Measurements from ENCODE around the gene NPRL2. TPM values are rescaled to one million over a fixed set of nuclear protein-coding genes. Genes with fewer than 3 reads are reported as not detected.

The NPRL2 gene
- total and polyA plus RNA-seq, 2 of the 8 experiments (the other 6 are each of a cell fraction or from before 2014, with no cell fraction given) = 28.4 to 51.4 TPM

DNA sequence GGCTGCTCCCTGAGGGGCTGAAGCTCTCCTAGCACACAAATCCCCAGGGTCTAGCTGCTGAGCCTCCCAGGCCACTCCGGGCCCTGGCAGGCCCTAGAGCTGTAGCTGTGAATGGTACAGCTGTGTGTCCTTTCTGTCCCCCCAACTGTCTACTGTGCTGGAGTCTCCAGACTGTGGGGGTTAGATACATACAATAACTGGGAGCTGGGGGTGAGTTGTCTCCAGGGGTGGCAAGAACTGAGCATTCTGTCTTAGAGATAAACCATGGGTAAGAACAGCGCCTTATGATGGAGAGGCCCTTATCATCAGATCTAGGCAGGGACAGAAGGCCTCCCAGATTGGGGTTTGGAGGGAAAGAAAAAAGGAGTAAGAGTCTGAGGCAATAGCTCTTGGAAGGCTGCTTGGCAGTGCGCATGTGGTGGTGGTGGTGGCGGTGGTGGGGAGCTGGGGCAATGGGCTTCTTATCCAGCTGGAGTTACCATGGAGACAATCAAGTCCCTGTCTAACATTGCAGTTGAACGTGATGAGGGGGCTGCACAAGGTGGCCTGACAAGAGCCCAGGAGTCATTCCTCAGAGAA, 3.7 kb upstream of the NPRL2 start (continued):
- TF ChIP-seq, protein P1, sequence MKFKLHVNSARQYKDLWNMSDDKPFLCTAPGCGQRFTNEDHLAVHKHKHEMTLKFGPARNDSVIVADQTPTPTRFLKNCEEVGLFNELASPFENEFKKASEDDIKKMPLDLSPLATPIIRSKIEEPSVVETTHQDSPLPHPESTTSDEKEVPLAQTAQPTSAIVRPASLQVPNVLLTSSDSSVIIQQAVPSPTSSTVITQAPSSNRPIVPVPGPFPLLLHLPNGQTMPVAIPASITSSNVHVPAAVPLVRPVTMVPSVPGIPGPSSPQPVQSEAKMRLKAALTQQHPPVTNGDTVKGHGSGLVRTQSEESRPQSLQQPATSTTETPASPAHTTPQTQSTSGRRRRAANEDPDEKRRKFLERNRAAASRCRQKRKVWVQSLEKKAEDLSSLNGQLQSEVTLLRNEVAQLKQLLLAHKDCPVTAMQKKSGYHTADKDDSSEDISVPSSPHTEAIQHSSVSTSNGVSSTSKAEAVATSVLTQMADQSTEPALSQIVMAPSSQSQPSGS (IDR thresholded peaks at IDR 0.05; ENCODE audit: low read length) = no peak
- no peak for TF ChIP-seq SIX5 (IDR thresholded peaks at IDR 0.05; ENCODE audit: low read depth, low read length)
- TF ChIP-seq RXRA (IDR thresholded peaks at IDR 0.05; ENCODE audit: insufficient read depth, low read depth, low read length) = no peak
- no peak for TF ChIP-seq CHD2 (IDR thresholded peaks at IDR 0.05; ENCODE audit: low read length)
- no peak for TF ChIP-seq YY1 (IDR thresholded peaks at IDR 0.05; ENCODE audit: low read depth, low read length)
- TF ChIP-seq, protein P2, sequence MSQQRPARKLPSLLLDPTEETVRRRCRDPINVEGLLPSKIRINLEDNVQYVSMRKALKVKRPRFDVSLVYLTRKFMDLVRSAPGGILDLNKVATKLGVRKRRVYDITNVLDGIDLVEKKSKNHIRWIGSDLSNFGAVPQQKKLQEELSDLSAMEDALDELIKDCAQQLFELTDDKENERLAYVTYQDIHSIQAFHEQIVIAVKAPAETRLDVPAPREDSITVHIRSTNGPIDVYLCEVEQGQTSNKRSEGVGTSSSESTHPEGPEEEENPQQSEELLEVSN (IDR thresholded peaks at IDR 0.05) = no peak

All from H1 (cell line).